Neuron (in vitro differentiated cells): ENCODE measurements around the gene SPTSSB.

Experiments
- H2AFZ ChIP-seq: one replicate; pipeline ENCODE4 v1.6.1; 2013; ENCODE audit warnings: low read depth, mild to moderate bottlenecking, inconsistent platforms, low read length, moderate library complexity
- H3K27me3 ChIP-seq: one replicate; pipeline ENCODE4 v1.6.1; 2013; ENCODE audit warnings: low read length; ENCODE audit not compliant: insufficient read depth
- H3K36me3 ChIP-seq: one replicate; pipeline ENCODE4 v1.6.1; 2013; ENCODE audit warnings: low read length; ENCODE audit not compliant: insufficient read depth
- H3K4me1 ChIP-seq: one replicate; pipeline ENCODE4 v1.6.1; 2013; ENCODE audit warnings: low read length; ENCODE audit not compliant: insufficient read depth
- H3K4me3 ChIP-seq: 2 replicates; pipeline ENCODE4 v1.5.1; 2013; ENCODE audit warnings: mild to moderate bottlenecking, low read length, moderate library complexity
- H3K9me3 ChIP-seq: one replicate; pipeline ENCODE4 v1.6.1; 2013; ENCODE audit warnings: low read length

Gene SPTSSB

GRCh38 chr3:161371441-161372320 lies at the start of gene SPTSSB:
Gene SPTSSB, minus strand, starts transcription at chr3:161371517. Its CDS starts 25,194 bp downstream, at chr3:161346323.
- Histone ChIP-seq H3K9me3 (no peaks in the 10 kb centered on the region), H3K4me1 (peaks cover 9% of the 10 kb centered on the region), H3K27me3 (peaks cover 46% of the 10 kb centered on the region), H3K36me3 (no peaks in the 10 kb centered on the region), H2AFZ (peak within 1 kb of the TSS; percentile 96), H3K4me3 (peak within 1 kb of the TSS; percentile 47)

GRCh38 chr3:161420746-161421145 lies 49.4 kb upstream of the SPTSSB start:
- H3K9me3 ChIP-seq, result no peaks in the 10 kb centered on the region
- H3K27me3 ChIP-seq, result no peaks in the 10 kb centered on the region
- H3K4me3 ChIP-seq, result peak overlapping the region; percentile 27
- H3K36me3 ChIP-seq, result no peaks in the 10 kb centered on the region
- peak overlapping the region; percentile 18 for H2AFZ ChIP-seq
- H3K4me1 ChIP-seq, result peaks cover 13% of the 10 kb centered on the region

GRCh38 chr3:161419555-161420333 lies 48.4 kb upstream of the SPTSSB start:
- Histone ChIP-seq H3K4me1 (peaks cover 14% of the 10 kb centered on the region), H3K9me3 (no peaks in the 10 kb centered on the region), H3K27me3 (no peaks in the 10 kb centered on the region), H3K4me3 (no peak overlapping the region), H2AFZ (no peak overlapping the region), H3K36me3 (no peaks in the 10 kb centered on the region)

- Histone ChIP-seq H3K4me1 (peaks cover 8% of the 10 kb centered on the region), H3K36me3 (no peaks in the 10 kb centered on the region), H3K27me3 (no peaks in the 10 kb centered on the region), H3K9me3 (no peaks in the 10 kb centered on the region), H3K4me3 (no peak overlapping the region), H2AFZ (peak overlapping the region; percentile 40)
Measured at GRCh38 chr3:161415506-161416231, 44.4 kb upstream of the SPTSSB start.

- Histone ChIP-seq H2AFZ (no peak overlapping the region), H3K9me3 (no peaks in the 10 kb centered on the region), H3K4me1 (peaks cover 3% of the 10 kb centered on the region), H3K27me3 (no peaks in the 10 kb centered on the region), H3K4me3 (no peak overlapping the region), H3K36me3 (no peaks in the 10 kb centered on the region)
Measured at GRCh38 chr3:161414907-161415306, 43.6 kb upstream of the SPTSSB start.

GRCh38 chr3:161413855-161414210 lies 42.5 kb upstream of the SPTSSB start:
- no peaks in the 10 kb centered on the region for H3K9me3 ChIP-seq
- peaks cover 3% of the 10 kb centered on the region for H3K4me1 ChIP-seq
- no peaks in the 10 kb centered on the region for H3K36me3 ChIP-seq
- H2AFZ ChIP-seq, result no peak overlapping the region
- H3K4me3 ChIP-seq, result no peak overlapping the region
- no peaks in the 10 kb centered on the region for H3K27me3 ChIP-seq

GRCh38 chr3:161413127-161413854 lies 42.0 kb upstream of the SPTSSB start:
- H2AFZ ChIP-seq, result no peak overlapping the region
- no peaks in the 10 kb centered on the region for H3K27me3 ChIP-seq
- peaks cover 3% of the 10 kb centered on the region for H3K4me1 ChIP-seq
- no peak overlapping the region for H3K4me3 ChIP-seq
- H3K9me3 ChIP-seq, result no peaks in the 10 kb centered on the region
- H3K36me3 ChIP-seq, result no peaks in the 10 kb centered on the region

- H2AFZ ChIP-seq, result no peak overlapping the region
- no peak overlapping the region for H3K4me3 ChIP-seq
- H3K9me3 ChIP-seq, result no peaks in the 10 kb centered on the region
Measured at GRCh38 chr3:161412123-161412522, 40.8 kb upstream of the SPTSSB start.

GRCh38 chr3:161409858-161410257 lies 38.5 kb upstream of the SPTSSB start:
- Histone ChIP-seq H3K9me3 (no peaks in the 10 kb centered on the region), H3K27me3 (no peaks in the 10 kb centered on the region), H3K4me3 (no peak overlapping the region), H3K4me1 (no peaks in the 10 kb centered on the region), H3K36me3 (no peaks in the 10 kb centered on the region), H2AFZ (no peak overlapping the region)

More at GRCh38 chr3:161412123-161412522, 40.8 kb upstream of the SPTSSB start:
- Histone ChIP-seq H3K4me1 (peaks cover 3% of the 10 kb centered on the region), H3K27me3 (no peaks in the 10 kb centered on the region), H3K36me3 (no peaks in the 10 kb centered on the region)

- H3K4me3 ChIP-seq, result no peak overlapping the region
- H3K27me3 ChIP-seq, result no peaks in the 10 kb centered on the region
- no peaks in the 10 kb centered on the region for H3K4me1 ChIP-seq
- H3K9me3 ChIP-seq, result no peaks in the 10 kb centered on the region
- H3K36me3 ChIP-seq, result no peaks in the 10 kb centered on the region
- H2AFZ ChIP-seq, result no peak overlapping the region
Measured at GRCh38 chr3:161409069-161409468, 37.8 kb upstream of the SPTSSB start.

- H3K4me1 ChIP-seq, result peaks cover 16% of the 10 kb centered on the region
Measured at GRCh38 chr3:161406594-161407555, 35.6 kb upstream of the SPTSSB start.

More at GRCh38 chr3:161406594-161407555, 35.6 kb upstream of the SPTSSB start:
- Histone ChIP-seq H3K9me3 (no peaks in the 10 kb centered on the region), H3K36me3 (no peaks in the 10 kb centered on the region), H3K27me3 (no peaks in the 10 kb centered on the region), H3K4me3 (no peak overlapping the region), H2AFZ (no peak overlapping the region)
